SK-N-SH (cell line): ENCODE results near the gene DEPP1.

ENCODE experiments used
- CTCF ChIP-seq: fragments of 200-600 bp; sonication (generic); IDR thresholded peaks from 2 replicates; pipeline ENCODE4 v1.6.1; 2017; ENCODE audit warnings: antibody characterized with exemption, mild to moderate bottlenecking, moderate library complexity
- MEF2A ChIP-seq: IDR thresholded peaks from 2 replicates; pipeline ENCODE4 v1.4.0; 2012; ENCODE audit warnings: low read depth, borderline replicate concordance
- POLR2AphosphoS5 ChIP-seq: IDR thresholded peaks from 2 replicates; pipeline ENCODE4 v1.6.1; 2012; ENCODE audit warnings: low read depth, low read length
- RFX5 ChIP-seq: IDR thresholded peaks from 2 replicates; pipeline ENCODE4 v1.6.1; 2012; ENCODE audit warnings: mild to moderate bottlenecking, improper control_type of control experiment, low read length
- SIN3A ChIP-seq: IDR thresholded peaks from 2 replicates; pipeline ENCODE4 v1.6.1; 2012; ENCODE audit warnings: low read depth, mild to moderate bottlenecking, low read length, moderate library complexity, borderline replicate concordance
- TAF1 ChIP-seq: IDR thresholded peaks from 2 replicates; pipeline ENCODE4 v1.6.1; 2012; ENCODE audit warnings: low read depth, mild to moderate bottlenecking, low read length, moderate library complexity, borderline replicate concordance
- YY1 ChIP-seq: IDR thresholded peaks from 2 replicates; pipeline ENCODE4 v1.4.0; 2012; ENCODE audit warnings: low read depth, mild to moderate bottlenecking

GRCh38 chr10:44939691-44940401, 38.8 kb downstream of the DEPP1 start:
- no peak for TF ChIP-seq TAF1
- no peak for TF ChIP-seq CTCF
- TF ChIP-seq YY1: no peak
- TF ChIP-seq MEF2A: no peak
- no peak for TF ChIP-seq RFX5
- no peak for TF ChIP-seq SIN3A
- no peak for TF ChIP-seq POLR2AphosphoS5
